Common myeloid progenitor, CD34-positive (primary cell): ENCODE measurements around the gene LRRN2.

ENCODE experiments used
- CTCF ChIA-PET: fragments of 350-600 bp; sonication (Branson Sonifier 250); formaldehyde crosslinking; loops from one replicate; lab custom pipeline; 2021; ENCODE audit warnings: antibody characterized with exemption; lab: Charles Lee
- POLR2A ChIA-PET: fragments of 350-600 bp; sonication (Branson Sonifier 250); formaldehyde crosslinking; loops from one replicate; lab custom pipeline; 2021; ENCODE audit warnings: antibody characterized with exemption; lab: Charles Lee
- DNase-seq, 3 donors: peaks; one replicate each; pipeline versions ENCODE4 v3.0.0 to v3.0.0-alpha.2; 2013
- H3K27ac ChIP-seq, 2 experiments: 1 replicate in 1 of 2; 2 replicates in 1 of 2; pipeline ENCODE4 v1.7.0; 2013; ENCODE audit warnings: inconsistent platforms in 2 of 2, low read length in 2 of 2, mild to moderate bottlenecking in 2 of 2, low read depth in 1 of 2, moderate library complexity in 1 of 2; ENCODE audit not compliant: severe bottlenecking in 2 of 2, insufficient read depth in 1 of 2, poor library complexity in 1 of 2
- H3K27me3 ChIP-seq, 5 experiments: replicated peaks in 2 of 5; 1 replicate in 3 of 5; 2 replicates in 2 of 5; pipeline versions ENCODE4 v1.6.1 to v1.7.0; 2013; ENCODE audit warnings: low read length in 4 of 5, mild to moderate bottlenecking in 2 of 5, moderate library complexity in 2 of 5, inconsistent platforms in 1 of 5; ENCODE audit not compliant: insufficient read depth in 5 of 5, control insufficient read depth in 4 of 5
- H3K36me3 ChIP-seq, 4 experiments: 1 replicate in 2 of 4; 2 replicates in 2 of 4; pipeline versions ENCODE4 v1.6.1 to v1.7.0; 2013; ENCODE audit warnings: low read length in 3 of 4, control low read depth in 1 of 4, mild to moderate bottlenecking in 1 of 4; ENCODE audit not compliant: control insufficient read depth in 4 of 4, insufficient read depth in 4 of 4
- H3K4me1 ChIP-seq, 4 experiments: 1 replicate in 3 of 4; 2 replicates in 1 of 4; pipeline versions ENCODE4 v1.6.1 to v1.7.1; 2013; ENCODE audit warnings: low read length in 3 of 4, mild to moderate bottlenecking in 3 of 4, control low read depth in 1 of 4, inconsistent platforms in 1 of 4, moderate library complexity in 1 of 4; ENCODE audit not compliant: control insufficient read depth in 4 of 4, insufficient read depth in 4 of 4; ENCODE audit errors: control extremely low read depth in 1 of 4
- H3K4me3 ChIP-seq, 7 experiments: 1 replicate in 4 of 7; 2 replicates in 3 of 7; pipeline versions ENCODE4 v1.5.1 to v1.7.0; 2013; ENCODE audit warnings: mild to moderate bottlenecking in 7 of 7, low read length in 6 of 7, moderate library complexity in 6 of 7, inconsistent platforms in 2 of 7, low read depth in 2 of 7, control low read depth in 1 of 7; ENCODE audit not compliant: insufficient read depth in 4 of 7, control insufficient read depth in 1 of 7; ENCODE audit errors: extremely low read depth in 1 of 7
- H3K9me3 ChIP-seq, 5 experiments: 1 replicate in 4 of 5; 2 replicates in 1 of 5; pipeline versions ENCODE4 v1.6.1 to v1.7.1; 2013; ENCODE audit warnings: low read length in 4 of 5, mild to moderate bottlenecking in 2 of 5, inconsistent platforms in 1 of 5, low read depth in 1 of 5, moderate library complexity in 1 of 5; ENCODE audit not compliant: control insufficient read depth in 4 of 5, insufficient read depth in 2 of 5; ENCODE audit errors: control extremely low read depth in 1 of 5
- WGBS: methylation state at CpG from one replicate; pipeline ENCODE4 v1.1.5; 2013; ENCODE audit not compliant: insufficient coverage; 5-methylcytosine and 5-hydroxymethylcytosine counted together

Gene LRRN2

GRCh38 chr1:204577794-204578478 lies 107.6 kb downstream of the LRRN2 start:
- no peaks in the 10 kb centered on the region for H3K9me3 ChIP-seq
- H3K36me3 ChIP-seq, result peaks cover 0 to 9% (median 2%) of the 10 kb centered on the region in 4 experiments
- H3K27ac ChIP-seq, result no peak overlapping the region
- no peak for DNase-seq
- CTCF ChIA-PET, result interaction anchor here (1.9 kb wide), 1 partner anchor 12 kb away, joined by 5 read pairs; no protein-coding TSS in a partner anchor
- H3K27me3 ChIP-seq, result no peaks in the 10 kb centered on the region
- 98% methylated on average over 8 of the region's 10 CpGs for WGBS
- peaks cover 0 to 4% (median 1%) of the 10 kb centered on the region in 4 experiments for H3K4me1 ChIP-seq
- POLR2A ChIA-PET, result no interaction called here
- no peak overlapping the region for H3K4me3 ChIP-seq

GRCh38 chr1:204576422-204576821 lies 109.1 kb downstream of the LRRN2 start:
- Histone ChIP-seq H3K36me3 (peaks cover 0 to 11% (median 2%) of the 10 kb centered on the region in 4 experiments), H3K4me1 (peaks cover 0 to 4% (median 1%) of the 10 kb centered on the region in 4 experiments), H3K27ac (no peak overlapping the region), H3K27me3 (no peaks in the 10 kb centered on the region), H3K4me3 (no peak overlapping the region), H3K9me3 (no peaks in the 10 kb centered on the region)
- DNase-seq, result no peak
- 98% methylated on average over 4 of the region's 8 CpGs for WGBS
- ChIA-PET CTCF (interaction anchor here (1.0 kb wide), 2 partner anchors 231 to 274 kb away, joined by 3 to 4 read pairs; no protein-coding TSS in a partner anchor), POLR2A (no interaction called here)

- Histone ChIP-seq H3K27ac (no peak overlapping the region), H3K36me3 (peaks cover 0 to 13% (median under 1%) of the 10 kb centered on the region in 4 experiments), H3K4me3 (no peak overlapping the region), H3K27me3 (no peaks in the 10 kb centered on the region), H3K9me3 (no peaks in the 10 kb centered on the region), H3K4me1 (peaks cover 0 to 4% (median 1%) of the 10 kb centered on the region in 4 experiments)
- WGBS, result 94% methylated on average over 10 of the region's 13 CpGs
- ChIA-PET CTCF (interaction anchor here (1.0 to 2.2 kb wide), 3 partner anchors 188 to 275 kb away, joined by 3 to 6 read pairs (median 4); no protein-coding TSS in a partner anchor), POLR2A (no interaction called here)
- no peak for DNase-seq
Observed at GRCh38 chr1:204575221-204576190, 110.0 kb downstream of the LRRN2 start.

- CTCF ChIA-PET, result interaction anchor here (0.9 to 2.2 kb wide), 3 partner anchors 9 to 189 kb away, joined by 3 to 6 read pairs (median 4); no protein-coding TSS in a partner anchor
- POLR2A ChIA-PET, result no interaction called here
Observed at GRCh38 chr1:204574865-204575163, 110.7 kb downstream of the LRRN2 start.

GRCh38 chr1:204574016-204574864 lies 111.3 kb downstream of the LRRN2 start:
- Histone ChIP-seq H3K9me3 (no peaks in the 10 kb centered on the region), H3K4me3 (no peak overlapping the region), H3K27me3 (no peaks in the 10 kb centered on the region), H3K36me3 (peaks cover 0 to 18% (median 3%) of the 10 kb centered on the region in 4 experiments), H3K4me1 (peaks cover 0 to 3% (median 1%) of the 10 kb centered on the region in 4 experiments), H3K27ac (no peak overlapping the region)
- DNase-seq, result no peak
- ChIA-PET POLR2A (no interaction called here), CTCF (interaction anchor here (0.6 to 9.8 kb wide), 6 partner anchors 9 to 1012 kb away, joined by 3 to 168 read pairs (median 4); no protein-coding TSS in a partner anchor)
- 96% methylated on average over 4 of the region's 8 CpGs for WGBS

More at GRCh38 chr1:204574865-204575163, 110.7 kb downstream of the LRRN2 start:
- H3K4me1 ChIP-seq, result peaks cover 0 to 4% (median 1%) of the 10 kb centered on the region in 4 experiments
- H3K27ac ChIP-seq, result no peak overlapping the region
- 90% methylated on average over 3 of the region's 3 CpGs for WGBS
- no peaks in the 10 kb centered on the region for H3K27me3 ChIP-seq
- H3K9me3 ChIP-seq, result no peaks in the 10 kb centered on the region
- no peak overlapping the region for H3K4me3 ChIP-seq
- H3K36me3 ChIP-seq, result peaks cover 0 to 18% (median under 1%) of the 10 kb centered on the region in 4 experiments
- no peak for DNase-seq
